ENCODE data around the gene ZEB1. TPM values are rescaled to one million over a fixed set of nuclear protein-coding genes. Genes with fewer than 3 reads are reported as not detected.

ZEB1 gene
- total and polyA plus RNA-seq, 2 donors from 2014 or later, result 5.5 to 43.0 TPM

- DNase-seq (no peak), FAIRE-seq (no peak)
- intact Hi-C loops (cut with DNase I), result no loop called here
- no peaks in the 10 kb centered on the region for H3K9me3 ChIP-seq (ENCODE audit: control insufficient read depth in 2 of 3, insufficient read depth in 1 of 3, low read length in 3 of 3)
- H3K27ac ChIP-seq (ENCODE audit: low read depth in 2 of 2, low read length in 2 of 2), result no peak overlapping the region
- H3K4me3 ChIP-seq (ENCODE audit: low read length in 3 of 3), result no peak overlapping the region
- H3K27me3 ChIP-seq (ENCODE audit: control insufficient read depth, insufficient read depth, low read length), result no peaks in the 10 kb centered on the region
- no peaks in the 10 kb centered on the region for H3K4me1 ChIP-seq (ENCODE audit: control insufficient read depth in 2 of 3, insufficient read depth in 2 of 3, low read depth in 1 of 3, low read length in 3 of 3)
- no peak overlapping the region for H3K9ac ChIP-seq (ENCODE audit: low read length in 3 of 3)
- H3K36me3 ChIP-seq (ENCODE audit: control insufficient read depth in 2 of 3, insufficient read depth in 3 of 3, low read length in 3 of 3), result peaks cover 0 to 3% (median 0%) of the 10 kb centered on the region in 3 donors
- no peak for TF ChIP-seq CTCF (IDR thresholded peaks at IDR 0.05; ENCODE audit: borderline replicate concordance, extremely low read depth, insufficient read depth)
These were observed 205.4 kb downstream of the ZEB1 start for GRCh38 chr10:31524460-31524859.

- DNase-seq, result no peak
- Histone ChIP-seq H3K4me1 (ENCODE audit: control insufficient read depth in 2 of 3, insufficient read depth in 2 of 3, low read depth in 1 of 3, low read length in 3 of 3) (no peaks in the 10 kb centered on the region), H3K9ac (ENCODE audit: low read length in 3 of 3) (no peak overlapping the region), H3K4me3 (ENCODE audit: low read length in 3 of 3) (no peak overlapping the region), H3K9me3 (ENCODE audit: control insufficient read depth in 2 of 3, insufficient read depth in 1 of 3, low read length in 3 of 3) (no peaks in the 10 kb centered on the region), H3K27ac (ENCODE audit: low read depth in 2 of 2, low read length in 2 of 2) (no peak overlapping the region), H3K27me3 (ENCODE audit: control insufficient read depth, insufficient read depth, low read length) (no peaks in the 10 kb centered on the region), H3K36me3 (ENCODE audit: control insufficient read depth in 2 of 3, insufficient read depth in 3 of 3, low read length in 3 of 3) (no peaks in the 10 kb centered on the region)
- FAIRE-seq, result no peak
- intact Hi-C loops (cut with DNase I), result no loop called here
- TF ChIP-seq CTCF (IDR thresholded peaks at IDR 0.05; ENCODE audit: borderline replicate concordance, extremely low read depth, insufficient read depth), result no peak
These were observed 207.2 kb downstream of the ZEB1 start for GRCh38 chr10:31526178-31526577.

GRCh38 chr10:31526681-31527080 lies 207.7 kb downstream of the ZEB1 start:
- H3K27me3 ChIP-seq (ENCODE audit: control insufficient read depth, insufficient read depth, low read length), result no peaks in the 10 kb centered on the region
- H3K27ac ChIP-seq (ENCODE audit: low read depth in 2 of 2, low read length in 2 of 2), result no peak overlapping the region
- no peak overlapping the region for H3K9ac ChIP-seq (ENCODE audit: low read length in 3 of 3)
- H3K4me3 ChIP-seq (ENCODE audit: low read length in 3 of 3), result no peak overlapping the region
- DNase-seq (no peak), FAIRE-seq (no peak)
- TF ChIP-seq CTCF (IDR thresholded peaks at IDR 0.05; ENCODE audit: borderline replicate concordance, extremely low read depth, insufficient read depth), result no peak
- H3K9me3 ChIP-seq (ENCODE audit: control insufficient read depth in 2 of 3, insufficient read depth in 1 of 3, low read length in 3 of 3), result no peaks in the 10 kb centered on the region
- no peaks in the 10 kb centered on the region for H3K36me3 ChIP-seq (ENCODE audit: control insufficient read depth in 2 of 3, insufficient read depth in 3 of 3, low read length in 3 of 3)
- intact Hi-C loops (cut with DNase I), result no loop called here
- no peaks in the 10 kb centered on the region for H3K4me1 ChIP-seq (ENCODE audit: control insufficient read depth in 2 of 3, insufficient read depth in 2 of 3, low read depth in 1 of 3, low read length in 3 of 3)

- Histone ChIP-seq H3K36me3 (ENCODE audit: control insufficient read depth in 2 of 3, insufficient read depth in 3 of 3, low read length in 3 of 3) (no peaks in the 10 kb centered on the region), H3K9me3 (ENCODE audit: control insufficient read depth in 2 of 3, insufficient read depth in 1 of 3, low read length in 3 of 3) (no peaks in the 10 kb centered on the region), H3K4me3 (ENCODE audit: low read length in 3 of 3) (no peak overlapping the region), H3K4me1 (ENCODE audit: control insufficient read depth in 2 of 3, insufficient read depth in 2 of 3, low read depth in 1 of 3, low read length in 3 of 3) (no peaks in the 10 kb centered on the region), H3K27ac (ENCODE audit: low read depth in 2 of 2, low read length in 2 of 2) (no peak overlapping the region), H3K9ac (ENCODE audit: low read length in 3 of 3) (no peak overlapping the region), H3K27me3 (ENCODE audit: control insufficient read depth, insufficient read depth, low read length) (no peaks in the 10 kb centered on the region)
- FAIRE-seq, result no peak
- no peak for DNase-seq
- no peak for TF ChIP-seq CTCF (IDR thresholded peaks at IDR 0.05; ENCODE audit: borderline replicate concordance, extremely low read depth, insufficient read depth)
- intact Hi-C loops (cut with DNase I), result no loop called here
These were observed 209.8 kb downstream of the ZEB1 start for GRCh38 chr10:31528831-31529230.
